Effector CD8-positive, alpha-beta T cell (primary cell): ENCODE results near the gene OR2G3.

Source experiments
- DNase-seq: peaks from one replicate; lab custom pipeline; 2025; lab: John Stamatoyannopoulos, UW
- total RNA-seq, 4 experiments: gene quantifications; one replicate each; lab custom pipeline; 2026; lab: John Stamatoyannopoulos, UW

OR2G3 gene
- total RNA-seq = 0 reads per million in 4 experiments

GRCh38 chr1:247605286-247605685 lies at the start of gene OR2G3:
Gene OR2G3, plus strand, starts transcription at chr1:247605586. Its CDS starts 0 bp downstream, at chr1:247605586.
- DNase-seq = no peak

- DNase-seq = no peak
These were observed 47.3 kb upstream of the OR2G3 start for GRCh38 chr1:247557926-247558674.

GRCh38 chr1:247561711-247562110 lies 43.7 kb upstream of the OR2G3 start:
- no peak for DNase-seq

- no peak for DNase-seq
These were observed 43.2 kb upstream of the OR2G3 start for GRCh38 chr1:247562198-247562597.

- DNase-seq = no peak
These were observed 31.1 kb upstream of the OR2G3 start for GRCh38 chr1:247574236-247574635.

- no peak for DNase-seq
These were observed 30.7 kb upstream of the OR2G3 start for GRCh38 chr1:247574664-247575063.

GRCh38 chr1:247576514-247576913 lies 28.9 kb upstream of the OR2G3 start:
- no peak for DNase-seq

GRCh38 chr1:247578946-247579460 lies 26.4 kb upstream of the OR2G3 start:
- no peak for DNase-seq

GRCh38 chr1:247588060-247588459 lies 17.3 kb upstream of the OR2G3 start, which contains the start of gene OR2G2:
Gene OR2G2, plus strand, starts transcription at chr1:247588360. Its CDS starts 0 bp downstream, at chr1:247588360.
- no peak for DNase-seq

- no peak for DNase-seq
These were observed 8.0 kb downstream of the OR2G3 start for GRCh38 chr1:247613405-247613804.

- DNase-seq = no peak
These were observed 9.2 kb downstream of the OR2G3 start for GRCh38 chr1:247614625-247615024.

GRCh38 chr1:247627951-247628350 lies 22.6 kb downstream of the OR2G3 start:
- no peak for DNase-seq

- no peak for DNase-seq
These were observed 32.6 kb downstream of the OR2G3 start for GRCh38 chr1:247638011-247638410.

GRCh38 chr1:247638781-247639180 lies 33.4 kb downstream of the OR2G3 start:
- no peak for DNase-seq

- no peak for DNase-seq
These were observed 34.1 kb downstream of the OR2G3 start for GRCh38 chr1:247639381-247639981.

- no peak for DNase-seq
These were observed 37.4 kb downstream of the OR2G3 start for GRCh38 chr1:247642742-247643141.

- no peak for DNase-seq
These were observed 41.5 kb downstream of the OR2G3 start for GRCh38 chr1:247646867-247647266.

GRCh38 chr1:247647864-247648263 lies 42.5 kb downstream of the OR2G3 start:
- DNase-seq = no peak

- no peak for DNase-seq
These were observed 47.7 kb downstream of the OR2G3 start for GRCh38 chr1:247653040-247653439.
